ENCODE measurements around the gene STAMBPL1.

STAMBPL1 gene

DNA sequence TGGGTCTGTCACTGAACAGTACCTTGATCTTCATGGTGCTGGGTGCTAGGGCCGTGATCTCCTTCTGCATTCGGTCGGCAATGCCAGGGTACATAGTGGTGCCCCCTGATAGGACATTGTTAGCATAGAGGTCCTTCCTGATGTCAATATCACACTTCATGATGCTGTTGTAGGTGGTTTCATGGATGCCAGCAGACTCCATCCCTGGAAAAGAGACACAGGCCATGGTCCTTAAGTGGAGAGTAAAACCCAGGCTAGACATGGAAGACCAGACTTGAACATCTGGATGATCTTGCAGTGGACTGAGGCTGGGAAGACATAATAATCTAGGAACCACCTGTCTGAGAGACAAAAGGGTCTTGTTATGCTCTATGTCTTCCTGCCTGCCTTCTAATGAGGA, 58.0 kb downstream of the STAMBPL1 start:
- no peak for DNase-seq (ENCODE audit: extremely low spot score)
- no peak for TF ChIP-seq HDGF (IDR thresholded peaks at IDR 0.05; ENCODE audit: borderline replicate concordance)
- no peak for TF ChIP-seq FOXM1 (IDR thresholded peaks at IDR 0.05; ENCODE audit: borderline replicate concordance)
- ChIA-PET CTCF (interaction anchor here (0.7 to 2.3 kb wide), 4 partner anchors 91 to 294 kb away, joined by 3 to 7 read pairs (median 4); no protein-coding TSS in a partner anchor), POLR2A (no interaction called here)

DNA sequence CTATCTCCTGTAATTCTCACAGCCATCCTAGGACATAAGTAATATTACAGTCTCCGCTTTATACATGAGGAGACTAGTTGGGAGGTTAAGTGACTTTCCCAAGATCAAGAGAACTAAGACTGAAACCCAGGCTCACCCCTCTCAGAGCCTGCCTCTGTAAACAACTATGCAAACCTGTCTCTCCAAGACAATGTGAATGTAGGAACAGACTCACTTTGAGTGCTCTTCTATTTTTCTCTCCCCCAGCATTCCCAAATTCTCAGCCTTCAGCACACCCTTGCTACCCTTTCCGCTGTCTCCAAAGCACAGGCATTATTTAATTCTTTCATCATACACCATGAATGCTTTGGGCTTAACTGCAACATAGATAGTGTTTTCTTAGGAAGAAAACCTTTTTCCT, 58.9 kb downstream of the STAMBPL1 start:
- ChIA-PET CTCF (no interaction called here), POLR2A (no interaction called here)
- no peak for DNase-seq (ENCODE audit: extremely low spot score)
- TF ChIP-seq HDGF (IDR thresholded peaks at IDR 0.05; ENCODE audit: borderline replicate concordance) (no peak), FOXA1 (IDR thresholded peaks at IDR 0.05) (no peak), FOXM1 (IDR thresholded peaks at IDR 0.05; ENCODE audit: borderline replicate concordance) (no peak), L3MBTL2 (conservative IDR thresholded peaks at IDR 0.05) (no peak)

- no peak for DNase-seq (ENCODE audit: extremely low spot score)
- TF ChIP-seq ELF4 (IDR thresholded peaks at IDR 0.05), result no peak
- no peak for TF ChIP-seq FOXM1 (IDR thresholded peaks at IDR 0.05; ENCODE audit: borderline replicate concordance)
- no peak for TF ChIP-seq SP1 (IDR thresholded peaks at IDR 0.05)
- no peak for TF ChIP-seq ZNF384 (IDR thresholded peaks at IDR 0.05)
- TF ChIP-seq, protein P1, sequence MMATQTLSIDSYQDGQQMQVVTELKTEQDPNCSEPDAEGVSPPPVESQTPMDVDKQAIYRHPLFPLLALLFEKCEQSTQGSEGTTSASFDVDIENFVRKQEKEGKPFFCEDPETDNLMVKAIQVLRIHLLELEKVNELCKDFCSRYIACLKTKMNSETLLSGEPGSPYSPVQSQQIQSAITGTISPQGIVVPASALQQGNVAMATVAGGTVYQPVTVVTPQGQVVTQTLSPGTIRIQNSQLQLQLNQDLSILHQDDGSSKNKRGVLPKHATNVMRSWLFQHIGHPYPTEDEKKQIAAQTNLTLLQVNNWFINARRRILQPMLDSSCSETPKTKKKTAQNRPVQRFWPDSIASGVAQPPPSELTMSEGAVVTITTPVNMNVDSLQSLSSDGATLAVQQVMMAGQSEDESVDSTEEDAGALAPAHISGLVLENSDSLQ (IDR thresholded peaks at IDR 0.05), result no peak
- no peak for TF ChIP-seq L3MBTL2 (conservative IDR thresholded peaks at IDR 0.05)
- TF ChIP-seq SUZ12 (IDR thresholded peaks at IDR 0.05), result no peak
- no peak for TF ChIP-seq NFRKB (IDR thresholded peaks at IDR 0.05)
- no peak for TF ChIP-seq TARDBP (IDR thresholded peaks at IDR 0.05)
- no peak for TF ChIP-seq FOXK2 (IDR thresholded peaks at IDR 0.05)
- no peak for TF ChIP-seq BHLHE40 (IDR thresholded peaks at IDR 0.05; ENCODE audit: borderline replicate concordance)
- TF ChIP-seq LEF1 (IDR thresholded peaks at IDR 0.05; ENCODE audit: borderline replicate concordance), result no peak
- no peak for TF ChIP-seq CTBP1 (IDR thresholded peaks at IDR 0.05; ENCODE audit: borderline replicate concordance)
- no peak for TF ChIP-seq FOXA1 (IDR thresholded peaks at IDR 0.05)
- TF ChIP-seq HDGF (IDR thresholded peaks at IDR 0.05; ENCODE audit: borderline replicate concordance), result no peak
- TF ChIP-seq ARNT (IDR thresholded peaks at IDR 0.05), result no peak
- CTCF ChIA-PET, result no interaction called here
- POLR2A ChIA-PET, result no interaction called here
These were observed 61.0 kb downstream of the STAMBPL1 start for GRCh38 chr10:88941026-88941425.

GRCh38 chr10:88943778-88944177, 63.7 kb downstream of the STAMBPL1 start:
- CTCF ChIA-PET, result no interaction called here
- TF ChIP-seq LEF1 (IDR thresholded peaks at IDR 0.05; ENCODE audit: borderline replicate concordance) (no peak), CTBP1 (IDR thresholded peaks at IDR 0.05; ENCODE audit: borderline replicate concordance) (no peak), BHLHE40 (IDR thresholded peaks at IDR 0.05; ENCODE audit: borderline replicate concordance) (no peak)
- TF ChIP-seq, protein P1 (IDR thresholded peaks at IDR 0.05), result no peak
- no peak for DNase-seq (ENCODE audit: extremely low spot score)
- POLR2A ChIA-PET, result no interaction called here

- TF ChIP-seq SUZ12 (IDR thresholded peaks at IDR 0.05), result no peak
- TF ChIP-seq HDGF (IDR thresholded peaks at IDR 0.05; ENCODE audit: borderline replicate concordance), result no peak
- TF ChIP-seq BHLHE40 (IDR thresholded peaks at IDR 0.05; ENCODE audit: borderline replicate concordance), result no peak
- TF ChIP-seq NFRKB (IDR thresholded peaks at IDR 0.05), result no peak
- no peak for TF ChIP-seq FOXA1 (IDR thresholded peaks at IDR 0.05)
- TF ChIP-seq ARNT (IDR thresholded peaks at IDR 0.05), result no peak
- TF ChIP-seq TARDBP (IDR thresholded peaks at IDR 0.05), result no peak
- no peak for TF ChIP-seq SP1 (IDR thresholded peaks at IDR 0.05)
- TF ChIP-seq CTBP1 (IDR thresholded peaks at IDR 0.05; ENCODE audit: borderline replicate concordance), result no peak
- no peak for TF ChIP-seq FOXK2 (IDR thresholded peaks at IDR 0.05)
- ChIA-PET POLR2A (no interaction called here), CTCF (no interaction called here)
- DNase-seq (ENCODE audit: extremely low spot score), result no peak
These were observed 64.8 kb downstream of the STAMBPL1 start for GRCh38 chr10:88944813-88945212.

DNA sequence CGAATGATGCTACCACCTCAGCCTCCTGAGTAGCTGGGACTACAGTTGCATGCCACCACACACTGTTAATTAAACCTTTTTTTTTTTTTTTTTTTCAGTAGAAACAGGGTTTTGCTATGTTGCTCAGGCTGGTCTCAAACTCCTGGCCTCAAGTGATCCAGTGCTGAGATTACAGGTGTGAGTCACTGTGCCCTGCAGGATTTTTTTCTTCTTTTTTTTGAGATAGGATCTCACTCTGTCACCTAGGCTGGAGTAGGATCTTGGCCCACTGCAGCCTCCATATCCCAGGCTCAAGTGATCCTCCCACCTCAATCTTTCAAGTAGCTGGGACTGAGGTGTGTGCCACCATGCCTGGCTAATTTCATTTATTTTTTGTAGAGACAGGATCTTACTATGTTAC, 66.2 kb downstream of the STAMBPL1 start:
- ChIA-PET CTCF (interaction anchor here (0.6 kb wide), 1 partner anchor 395 kb away, joined by 6 read pairs; no protein-coding TSS in a partner anchor), POLR2A (no interaction called here)
- TF ChIP-seq, protein P1 (IDR thresholded peaks at IDR 0.05), result no peak
- no peak for TF ChIP-seq HDGF (IDR thresholded peaks at IDR 0.05; ENCODE audit: borderline replicate concordance)
- TF ChIP-seq FOXA1 (IDR thresholded peaks at IDR 0.05), result no peak
- no peak for TF ChIP-seq SUZ12 (IDR thresholded peaks at IDR 0.05)
- no peak for TF ChIP-seq L3MBTL2 (conservative IDR thresholded peaks at IDR 0.05)
- TF ChIP-seq TARDBP (IDR thresholded peaks at IDR 0.05), result no peak
- TF ChIP-seq ARNT (IDR thresholded peaks at IDR 0.05), result no peak
- TF ChIP-seq SP1 (IDR thresholded peaks at IDR 0.05), result no peak
- TF ChIP-seq ZNF384 (IDR thresholded peaks at IDR 0.05), result no peak
- TF ChIP-seq BHLHE40 (IDR thresholded peaks at IDR 0.05; ENCODE audit: borderline replicate concordance), result no peak
- TF ChIP-seq NFRKB (IDR thresholded peaks at IDR 0.05), result no peak
- no peak for TF ChIP-seq ELF4 (IDR thresholded peaks at IDR 0.05)
- no peak for TF ChIP-seq FOXK2 (IDR thresholded peaks at IDR 0.05)
- TF ChIP-seq CTBP1 (IDR thresholded peaks at IDR 0.05; ENCODE audit: borderline replicate concordance), result no peak
- TF ChIP-seq FOXM1 (IDR thresholded peaks at IDR 0.05; ENCODE audit: borderline replicate concordance), result no peak
- TF ChIP-seq LEF1 (IDR thresholded peaks at IDR 0.05; ENCODE audit: borderline replicate concordance), result no peak
- no peak for DNase-seq (ENCODE audit: extremely low spot score)
